LNCaP clone FGC (cell line): Measurements from ENCODE around the gene NALCN.

Experiments used
- DNase-seq: peaks from one replicate; pipeline ENCODE4 v3.0.0-alpha.2; 2011; ENCODE audit warnings: low read depth
- H3K4me3 ChIP-seq: 2 replicates; pipeline ENCODE4 v1.5.1; 2011; ENCODE audit warnings: mild to moderate bottlenecking, low read depth, low read length, control low read depth
- TF ChIP-seq, protein P1 (sequence below): IDR thresholded peaks from 2 replicates; pipeline ENCODE4 v1.5.1; 2012; ENCODE audit warnings: mild to moderate bottlenecking; ENCODE audit not compliant: control insufficient read depth, insufficient read depth; ENCODE audit errors: extremely low read depth

NALCN gene

DNA sequence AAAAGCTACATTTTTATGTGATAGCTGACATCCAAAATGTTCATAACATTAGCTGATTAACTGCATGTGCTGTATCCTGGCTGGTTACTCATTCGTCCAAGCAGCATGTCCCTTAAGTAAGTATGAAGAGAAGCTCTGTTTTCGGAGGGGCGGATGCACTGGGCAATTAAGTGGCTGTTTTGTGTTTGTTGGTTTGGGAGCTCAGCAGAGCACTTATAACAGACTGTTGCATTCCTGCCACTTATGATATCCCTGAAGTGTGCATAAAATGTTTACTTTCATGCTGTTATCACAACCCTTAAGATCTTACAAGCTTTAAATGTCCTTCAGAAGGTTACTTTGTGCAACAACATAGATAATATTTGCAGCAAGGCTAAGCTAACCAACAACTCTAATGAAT lies 264.1 kb downstream of the NALCN start:
- TF ChIP-seq, protein P1, sequence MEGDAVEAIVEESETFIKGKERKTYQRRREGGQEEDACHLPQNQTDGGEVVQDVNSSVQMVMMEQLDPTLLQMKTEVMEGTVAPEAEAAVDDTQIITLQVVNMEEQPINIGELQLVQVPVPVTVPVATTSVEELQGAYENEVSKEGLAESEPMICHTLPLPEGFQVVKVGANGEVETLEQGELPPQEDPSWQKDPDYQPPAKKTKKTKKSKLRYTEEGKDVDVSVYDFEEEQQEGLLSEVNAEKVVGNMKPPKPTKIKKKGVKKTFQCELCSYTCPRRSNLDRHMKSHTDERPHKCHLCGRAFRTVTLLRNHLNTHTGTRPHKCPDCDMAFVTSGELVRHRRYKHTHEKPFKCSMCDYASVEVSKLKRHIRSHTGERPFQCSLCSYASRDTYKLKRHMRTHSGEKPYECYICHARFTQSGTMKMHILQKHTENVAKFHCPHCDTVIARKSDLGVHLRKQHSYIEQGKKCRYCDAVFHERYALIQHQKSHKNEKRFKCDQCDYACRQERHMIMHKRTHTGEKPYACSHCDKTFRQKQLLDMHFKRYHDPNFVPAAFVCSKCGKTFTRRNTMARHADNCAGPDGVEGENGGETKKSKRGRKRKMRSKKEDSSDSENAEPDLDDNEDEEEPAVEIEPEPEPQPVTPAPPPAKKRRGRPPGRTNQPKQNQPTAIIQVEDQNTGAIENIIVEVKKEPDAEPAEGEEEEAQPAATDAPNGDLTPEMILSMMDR: no peak
- H3K4me3 ChIP-seq: no peak overlapping the region
- DNase-seq: no peak

DNA sequence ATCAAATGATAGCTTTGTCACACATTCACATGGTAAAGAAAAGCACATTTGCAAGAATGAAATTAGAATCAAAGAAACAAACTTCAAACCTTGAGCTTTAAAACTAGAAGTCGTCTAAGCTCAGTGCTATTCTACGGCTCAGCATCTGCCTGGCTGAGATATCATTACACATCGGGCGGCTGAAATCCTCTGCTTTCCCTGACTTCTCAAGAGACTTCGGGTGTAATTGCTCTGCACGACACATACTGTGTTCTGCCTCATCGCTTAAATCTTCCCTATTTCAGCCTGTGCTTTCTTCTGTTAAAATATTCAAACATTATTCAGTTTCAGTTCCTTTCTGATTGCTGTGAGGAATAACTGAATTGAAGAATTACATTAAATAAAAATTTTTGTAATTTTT lies 265.3 kb downstream of the NALCN start:
- TF ChIP-seq, protein P1: no peak
- no peak for DNase-seq
- H3K4me3 ChIP-seq: no peak overlapping the region

DNA sequence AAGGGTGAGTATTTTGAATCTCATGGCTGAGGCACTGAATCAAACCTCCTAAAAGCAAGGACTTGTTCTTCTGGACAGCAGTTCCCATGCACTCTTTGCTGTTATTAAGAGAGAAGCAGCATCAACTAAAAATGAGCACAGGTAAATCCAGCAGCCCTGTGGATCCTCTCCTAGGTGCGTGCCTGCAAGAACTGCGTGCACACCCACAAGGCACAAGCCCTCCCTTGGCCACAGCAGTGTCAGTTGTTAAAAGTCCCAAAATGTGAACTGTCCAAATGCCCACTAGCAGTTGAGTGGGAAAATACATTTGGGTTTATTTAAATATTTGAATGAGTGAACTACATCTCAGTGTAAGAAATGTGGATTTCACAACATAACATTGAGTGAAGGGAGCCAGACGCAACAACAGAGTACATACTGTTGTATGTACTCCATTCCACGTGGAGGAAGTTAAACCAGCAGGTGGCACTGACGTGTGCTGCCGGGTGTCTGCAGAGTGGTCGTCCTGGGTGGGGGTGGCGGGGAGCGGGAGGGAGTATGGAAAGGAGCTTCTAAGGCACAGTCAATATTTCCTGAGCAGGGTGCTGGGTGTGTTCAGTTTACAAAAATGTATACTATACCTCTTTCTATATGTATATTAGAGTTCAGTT lies 266.4 kb downstream of the NALCN start:
- no peak overlapping the region for H3K4me3 ChIP-seq
- TF ChIP-seq, protein P1: no peak
- no peak for DNase-seq

DNA sequence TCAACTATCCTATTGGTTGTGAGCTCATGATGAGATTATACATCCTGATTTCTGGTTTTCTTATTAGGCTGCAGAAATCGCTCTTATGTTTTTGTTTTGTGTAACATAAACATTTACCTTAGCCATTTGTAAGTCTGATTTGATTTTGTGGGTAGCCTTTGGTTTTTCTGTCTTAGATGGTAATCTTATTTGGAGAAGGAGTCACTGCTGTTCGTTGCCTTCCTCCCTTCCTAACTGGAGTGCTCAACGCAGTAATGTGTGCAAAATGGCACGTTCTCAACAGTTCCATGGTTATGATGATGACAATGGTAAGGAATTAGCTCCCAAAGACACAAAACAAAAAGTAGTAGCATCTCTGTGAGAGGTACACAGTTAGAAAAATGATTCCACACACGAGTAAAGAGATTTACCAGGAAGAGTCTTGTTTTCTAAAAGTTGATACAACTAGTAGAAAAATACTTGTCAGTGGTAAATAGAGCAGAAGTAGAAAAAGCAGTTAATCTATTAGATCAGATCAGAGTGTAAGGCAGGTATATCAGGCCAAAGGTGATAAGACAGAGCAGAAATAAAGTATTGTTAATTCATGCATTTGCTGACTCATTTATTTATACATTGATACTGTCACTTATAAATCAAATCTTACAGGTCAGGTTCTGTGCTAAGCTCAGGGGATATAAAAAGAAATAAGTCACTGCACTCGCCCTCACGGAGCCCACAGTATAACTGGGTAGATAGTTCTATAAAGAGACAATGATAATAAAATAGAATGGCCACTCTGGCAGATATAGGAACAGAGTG lies 270.0 kb downstream of the NALCN start:
- TF ChIP-seq, protein P1: no peak
- DNase-seq: no peak

DNA sequence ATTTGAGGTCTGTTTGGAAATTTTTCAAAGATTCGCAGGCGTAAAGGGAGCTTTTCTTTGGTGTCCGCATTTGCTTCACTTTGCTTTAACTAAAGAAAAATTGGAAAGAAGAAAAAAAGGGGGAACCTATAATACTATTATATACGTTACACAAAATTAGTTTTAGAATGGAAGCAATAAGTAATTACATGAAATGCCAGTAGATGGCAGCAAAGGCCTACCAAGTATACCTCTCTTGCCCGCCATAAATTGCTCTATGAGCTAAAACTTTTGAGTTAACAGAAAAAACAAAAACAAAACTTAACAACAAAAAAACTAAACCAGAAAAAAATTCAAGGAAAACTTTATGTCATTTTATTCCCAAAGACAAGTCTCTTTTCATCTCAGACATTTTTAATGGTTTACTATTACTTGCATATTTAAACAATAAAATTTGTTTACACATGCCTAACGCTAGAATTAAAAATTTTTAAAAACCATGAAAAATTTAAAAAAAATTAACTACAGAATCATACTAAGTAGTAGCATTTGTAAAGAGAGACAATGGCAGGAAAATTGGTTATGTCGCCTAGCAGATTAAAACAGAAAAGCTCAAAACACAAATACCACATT lies 271.4 kb downstream of the NALCN start:
- H3K4me3 ChIP-seq: no peak overlapping the region
- peak; percentile 14 for DNase-seq

More for the DNA sequence above, 270.0 kb downstream of the NALCN start:
- no peak overlapping the region for H3K4me3 ChIP-seq

DNA sequence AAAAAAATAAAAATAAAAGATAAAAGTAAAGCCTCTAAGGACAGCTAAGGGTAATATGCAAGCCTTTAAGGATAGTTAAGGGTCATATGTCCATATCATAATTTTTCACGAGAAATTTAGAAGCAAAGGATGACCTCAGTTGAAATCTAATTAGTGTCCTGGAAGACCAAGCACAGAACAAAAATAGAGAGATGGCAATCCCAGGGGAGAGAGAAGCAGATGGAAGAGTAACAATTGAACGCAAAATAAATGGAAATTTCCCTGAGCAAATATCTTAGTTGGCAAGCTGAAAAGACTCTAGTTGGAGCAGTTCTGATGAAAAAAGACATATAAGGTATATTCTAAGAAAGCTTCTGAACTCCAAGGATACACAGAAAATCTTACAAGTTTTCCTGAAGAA lies 275.4 kb downstream of the NALCN start:
- no peak overlapping the region for H3K4me3 ChIP-seq
- TF ChIP-seq, protein P1: no peak
- no peak for DNase-seq

More for the DNA sequence above, 271.4 kb downstream of the NALCN start:
- TF ChIP-seq, protein P1: peak; percentile 43
